ENCODE results near the gene QSOX2.

GRCh38 chr9:136163248-136163850, 82.3 kb downstream of the QSOX2 start:
- TF ChIP-seq, protein P1, sequence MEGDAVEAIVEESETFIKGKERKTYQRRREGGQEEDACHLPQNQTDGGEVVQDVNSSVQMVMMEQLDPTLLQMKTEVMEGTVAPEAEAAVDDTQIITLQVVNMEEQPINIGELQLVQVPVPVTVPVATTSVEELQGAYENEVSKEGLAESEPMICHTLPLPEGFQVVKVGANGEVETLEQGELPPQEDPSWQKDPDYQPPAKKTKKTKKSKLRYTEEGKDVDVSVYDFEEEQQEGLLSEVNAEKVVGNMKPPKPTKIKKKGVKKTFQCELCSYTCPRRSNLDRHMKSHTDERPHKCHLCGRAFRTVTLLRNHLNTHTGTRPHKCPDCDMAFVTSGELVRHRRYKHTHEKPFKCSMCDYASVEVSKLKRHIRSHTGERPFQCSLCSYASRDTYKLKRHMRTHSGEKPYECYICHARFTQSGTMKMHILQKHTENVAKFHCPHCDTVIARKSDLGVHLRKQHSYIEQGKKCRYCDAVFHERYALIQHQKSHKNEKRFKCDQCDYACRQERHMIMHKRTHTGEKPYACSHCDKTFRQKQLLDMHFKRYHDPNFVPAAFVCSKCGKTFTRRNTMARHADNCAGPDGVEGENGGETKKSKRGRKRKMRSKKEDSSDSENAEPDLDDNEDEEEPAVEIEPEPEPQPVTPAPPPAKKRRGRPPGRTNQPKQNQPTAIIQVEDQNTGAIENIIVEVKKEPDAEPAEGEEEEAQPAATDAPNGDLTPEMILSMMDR (conservative IDR thresholded peaks at IDR 0.05; ENCODE audit: low read depth, low read length) = no peak
- TF ChIP-seq EZH2 (IDR thresholded peaks at IDR 0.05; ENCODE audit: low read length, unreplicated experiment) = no peak

Data from PC-3 (cell line).